HCT116 (cell line): ENCODE data around the gene DIAPH3. TPM values are rescaled to one million over a fixed set of nuclear protein-coding genes. Genes with fewer than 3 reads are reported as not detected.

Experiments
- ATAC-seq: fragments of 200-7000 bp; cut with Tn5 transposase; 2 replicates; pipeline ENCODE4 v1.9.1; 2020; ENCODE audit warnings: mild to moderate bottlenecking, moderate library complexity
- BruUV-seq: library from RNA; stranded (reverse); fragments of 400-500 nt; replicated peaks from 2 replicates; lab custom pipeline; 2021; lab: Mats Ljungman, UMichigan
- CTCF ChIA-PET: fragments of 300-600 bp; sonication (Branson Sonifier 250); formaldehyde crosslinking; loops from one replicate; lab custom pipeline; 2021; ENCODE audit warnings: antibody characterized with exemption; lab: Charles Lee
- POLR2A ChIA-PET: fragments of 300-600, 350-600 bp; sonication (Branson Sonifier 250); formaldehyde crosslinking; loops from one replicate; lab custom pipeline; 2021; ENCODE audit warnings: antibody characterized with exemption; lab: Charles Lee
- RAD21 ChIA-PET, 2 experiments: fragments of 300-600 bp; sonication (Branson Sonifier 250); formaldehyde crosslinking; loops; one replicate each; lab custom pipeline; 2023; ENCODE audit warnings: low total read pairs in 2 of 2; ENCODE audit not compliant: uncharacterized antibody in 2 of 2, unreplicated experiment in 2 of 2, low non-redundant PET in 1 of 2; lab: Charles Lee
- DNase-seq: peaks from one replicate; pipeline ENCODE4 v3.0.0-alpha.2; 2010; ENCODE audit warnings: low read depth, low spot score
- H2AFZ ChIP-seq: fragments of 200-600 bp; shearing (Covaris generic), sonication (generic); 2 replicates; pipeline ENCODE4 v1.6.1; 2017; ENCODE audit warnings: low read depth, mixed run types, mixed read lengths, antibody characterized with exemption, low read length; ENCODE audit not compliant: poor library complexity, severe bottlenecking
- H3K27ac ChIP-seq: 2 replicates; pipeline ENCODE4 v1.5.1; 2012; ENCODE audit warnings: low read depth, low read length
- H3K27me3 ChIP-seq: fragments of 200-600 bp; sonication (generic); 2 replicates; pipeline ENCODE4 v1.6.1; 2016; ENCODE audit warnings: mixed run types, low read length, mixed read lengths; ENCODE audit not compliant: insufficient read depth
- H3K36me3 ChIP-seq, 2 experiments: fragments of 200-500 bp in 1 of 2; fragments of 200-600 bp in 1 of 2; sonication (Bioruptor generic) in 1 of 2; sonication (generic) in 1 of 2; 2 replicates each; pipeline versions ENCODE4 v1.5.1 to v1.6.1; 2014 to 2016; ENCODE audit warnings: low read length in 2 of 2, inconsistent platforms in 1 of 2, mixed read lengths in 1 of 2, mixed run types in 1 of 2; ENCODE audit not compliant: insufficient read depth in 2 of 2, control insufficient read depth in 1 of 2
- H3K4me1 ChIP-seq, 2 experiments: fragments of 200-600 bp in 1 of 2; sonication (generic) in 1 of 2; 2 replicates each; pipeline versions ENCODE4 v1.5.1 to v1.6.1; 2012 to 2017; ENCODE audit warnings: low read length in 2 of 2, inconsistent platforms in 1 of 2, mild to moderate bottlenecking in 1 of 2, mixed read lengths in 1 of 2, mixed run types in 1 of 2, moderate library complexity in 1 of 2; ENCODE audit not compliant: insufficient read depth in 2 of 2, control insufficient read depth in 1 of 2
- H3K4me2 ChIP-seq: fragments of 200-600 bp; sonication (generic); 2 replicates; pipeline ENCODE4 v1.6.1; 2017; ENCODE audit warnings: mixed run types, low read length, mixed read lengths
- H3K4me3 ChIP-seq, 2 experiments: fragments of 200-600 bp in 1 of 2; sonication (generic) in 1 of 2; replicated peaks in 1 of 2; 2 replicates each; pipeline ENCODE4 v1.5.1; 2011 to 2016; ENCODE audit warnings: low read length in 2 of 2, control low read depth in 1 of 2, low read depth in 1 of 2, mild to moderate bottlenecking in 1 of 2, mixed read lengths in 1 of 2, mixed run types in 1 of 2
- H3K79me2 ChIP-seq: fragments of 200-600 bp; sonication (generic); 2 replicates; pipeline ENCODE4 v1.6.1; 2017; ENCODE audit warnings: mild to moderate bottlenecking, mixed run types, low read length, moderate library complexity, mixed read lengths; ENCODE audit not compliant: insufficient read depth
- H3K9ac ChIP-seq: fragments of 200-600 bp; sonication (generic); 2 replicates; pipeline ENCODE4 v1.6.1; 2016; ENCODE audit warnings: low read length, mixed read lengths
- H3K9me2 ChIP-seq: fragments of 200-600 bp; sonication (generic), shearing (Covaris generic); 2 replicates; pipeline ENCODE4 v1.6.1; 2017; ENCODE audit warnings: mixed run types, mild to moderate bottlenecking, moderate library complexity; ENCODE audit not compliant: insufficient read depth
- H3K9me3 ChIP-seq, 2 experiments: fragments of 200-500 bp in 1 of 2; fragments of 200-600 bp in 1 of 2; sonication (Bioruptor generic) in 1 of 2; sonication (generic) in 1 of 2; 2 replicates each; pipeline ENCODE4 v1.6.1; 2014 to 2017; ENCODE audit warnings: low read length in 2 of 2, mixed read lengths in 2 of 2, inconsistent platforms in 1 of 2, low read depth in 1 of 2, mild to moderate bottlenecking in 1 of 2, mixed run types in 1 of 2, moderate library complexity in 1 of 2; ENCODE audit not compliant: control insufficient read depth in 1 of 2, insufficient read depth in 1 of 2
- H4K20me1 ChIP-seq: fragments of 200-600 bp; sonication (generic), shearing (Covaris generic); 2 replicates; pipeline ENCODE4 v1.6.1; 2017; ENCODE audit warnings: mixed run types, mild to moderate bottlenecking, moderate library complexity; ENCODE audit not compliant: insufficient read depth
- ATF3 ChIP-seq: IDR thresholded peaks from 2 replicates; pipeline ENCODE4 v1.6.1; 2012
- CBX3 ChIP-seq: IDR thresholded peaks from 2 replicates; pipeline ENCODE4 v1.6.1; 2012; ENCODE audit warnings: low read depth
- CEBPB ChIP-seq: IDR thresholded peaks from 2 replicates; pipeline ENCODE4 v1.6.1; 2012; ENCODE audit warnings: low read depth
- ELF1 ChIP-seq: IDR thresholded peaks from 2 replicates; pipeline ENCODE4 v1.6.1; 2012; ENCODE audit warnings: low read depth, borderline replicate concordance
- POLR2A ChIP-seq: IDR thresholded peaks from 2 replicates; pipeline ENCODE4 v1.7.0; 2011; ENCODE audit warnings: borderline replicate concordance; ENCODE audit not compliant: insufficient read depth, insufficient read length; ENCODE audit errors: extremely low read depth
- POLR2AphosphoS5 ChIP-seq: IDR thresholded peaks from 2 replicates; pipeline ENCODE4 v1.6.1; 2011; ENCODE audit warnings: mild to moderate bottlenecking, low read depth, low read length, moderate library complexity
- RAD21 ChIP-seq: IDR thresholded peaks from 2 replicates; pipeline ENCODE4 v1.6.1; 2012; ENCODE audit warnings: low read depth, mild to moderate bottlenecking
- SIN3A ChIP-seq: IDR thresholded peaks from 2 replicates; pipeline ENCODE4 v1.6.1; 2012; ENCODE audit warnings: low read depth
- TCF7L2 ChIP-seq: IDR thresholded peaks from 2 replicates; pipeline ENCODE4 v1.7.0; 2011; ENCODE audit warnings: borderline replicate concordance, inconsistent platforms; ENCODE audit not compliant: insufficient read depth, insufficient read length; ENCODE audit errors: extremely low read depth
- intact Hi-C: fragments of 100-400 bp; cut with micrococcal nuclease; formaldehyde crosslinking; loops from 2 replicates; pipeline ENCODE4 v1.10.0; 2022
- total RNA-seq: library from RNA; stranded (reverse); gene quantifications from one replicate; pipeline ENCODE4 v1.2.1, GENCODE V29; 2021; ENCODE audit not compliant: unreplicated experiment
- TF ChIP-seq, protein P1 (sequence below): IDR thresholded peaks from 2 replicates; pipeline ENCODE4 v1.6.1; 2012

DIAPH3 gene
- total RNA-seq, 1 experiment from 2014 or later, result 22.8 TPM

- CTCF ChIA-PET, result no interaction called here
- no peaks in the 10 kb centered on the region for H3K27me3 ChIP-seq
- no peaks in the 10 kb centered on the region for H3K79me2 ChIP-seq
- no TSS peak for BruUV-seq
- DNase-seq (no peak), ATAC-seq (no peak)
- H3K36me3 ChIP-seq, result no peaks in the 10 kb centered on the region
- no peak for TF ChIP-seq SIN3A
- TF ChIP-seq, all 23 proteins: peak for 0
- H3K9me3 ChIP-seq, result peaks cover 0 to 4% of the 10 kb centered on the region in 2 experiments; a peak in 1 of 4 replicates
- no peak overlapping the region for H3K4me2 ChIP-seq
- intact Hi-C loops, result no loop called here
- no peaks in the 10 kb centered on the region for H4K20me1 ChIP-seq
- no peaks in the 10 kb centered on the region for H3K9me2 ChIP-seq
- ChIA-PET RAD21 (no interaction called here), POLR2A (no interaction called here)
- H3K9ac ChIP-seq, result no peak overlapping the region
- H3K27ac ChIP-seq, result no peak overlapping the region
- no peaks in the 10 kb centered on the region for H3K4me1 ChIP-seq
- no peak overlapping the region for H3K4me3 ChIP-seq
- no peak overlapping the region for H2AFZ ChIP-seq
These were observed 101.2 kb downstream of the DIAPH3 start for GRCh38 chr13:60062502-60062901.

DNA sequence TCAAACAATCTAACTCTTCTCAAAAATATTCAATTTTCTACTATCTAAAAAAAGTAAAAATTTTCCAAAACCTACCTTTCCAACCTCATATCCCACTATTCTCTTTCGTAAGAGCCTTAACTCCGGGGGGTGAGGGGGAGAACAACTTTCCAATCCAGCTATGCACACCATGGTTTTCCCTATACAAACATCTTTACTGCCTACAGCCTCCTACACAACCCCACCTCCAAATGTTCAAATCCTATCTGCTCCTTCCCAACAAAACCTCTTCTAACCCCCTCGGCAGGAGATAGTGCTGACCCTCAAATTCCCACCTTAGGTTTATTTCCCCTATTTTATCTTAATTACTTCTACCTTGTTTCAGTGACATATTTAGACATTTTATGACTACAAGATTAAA lies 102.0 kb downstream of the DIAPH3 start:
- no peaks in the 10 kb centered on the region for H3K79me2 ChIP-seq
- no peak overlapping the region for H2AFZ ChIP-seq
- no peaks in the 10 kb centered on the region for H3K36me3 ChIP-seq
- peaks cover 0 to 4% of the 10 kb centered on the region in 2 experiments; a peak in 1 of 4 replicates for H3K9me3 ChIP-seq
- RAD21 ChIA-PET, result no interaction called here
- H3K27ac ChIP-seq, result no peak overlapping the region
- TF ChIP-seq CEBPB (no peak), TCF7L2 (no peak), ELF1 (no peak), ATF3 (no peak), RAD21 (no peak), CBX3 (no peak), POLR2A (no peak), POLR2AphosphoS5 (no peak)
- TF ChIP-seq, protein P1, sequence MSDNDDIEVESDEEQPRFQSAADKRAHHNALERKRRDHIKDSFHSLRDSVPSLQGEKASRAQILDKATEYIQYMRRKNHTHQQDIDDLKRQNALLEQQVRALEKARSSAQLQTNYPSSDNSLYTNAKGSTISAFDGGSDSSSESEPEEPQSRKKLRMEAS, result no peak
- no peaks in the 10 kb centered on the region for H3K9me2 ChIP-seq
- CTCF ChIA-PET, result no interaction called here
- no peak overlapping the region for H3K4me3 ChIP-seq
- intact Hi-C loops, result no loop called here
- POLR2A ChIA-PET, result no interaction called here
- no peak for DNase-seq
- no peaks in the 10 kb centered on the region for H3K27me3 ChIP-seq
- no peaks in the 10 kb centered on the region for H4K20me1 ChIP-seq
- no peaks in the 10 kb centered on the region for H3K4me1 ChIP-seq
- no TSS peak for BruUV-seq
- no peak for ATAC-seq
- H3K9ac ChIP-seq, result no peak overlapping the region
- H3K4me2 ChIP-seq, result no peak overlapping the region
